GM19351 (cell line): Measurements from ENCODE around the gene IGF1.
A peak's percentile ranks its signal among the peaks of the same experiment; 100 is the strongest.

Experiments
- ATAC-seq: cut with Tn5 transposase; IDR thresholded peaks from one replicate; pipeline ENCODE4 v1.9.1; 2021; ENCODE audit warnings: mild to moderate bottlenecking, moderate library complexity; ENCODE audit not compliant: unreplicated experiment

Gene IGF1

DNA sequence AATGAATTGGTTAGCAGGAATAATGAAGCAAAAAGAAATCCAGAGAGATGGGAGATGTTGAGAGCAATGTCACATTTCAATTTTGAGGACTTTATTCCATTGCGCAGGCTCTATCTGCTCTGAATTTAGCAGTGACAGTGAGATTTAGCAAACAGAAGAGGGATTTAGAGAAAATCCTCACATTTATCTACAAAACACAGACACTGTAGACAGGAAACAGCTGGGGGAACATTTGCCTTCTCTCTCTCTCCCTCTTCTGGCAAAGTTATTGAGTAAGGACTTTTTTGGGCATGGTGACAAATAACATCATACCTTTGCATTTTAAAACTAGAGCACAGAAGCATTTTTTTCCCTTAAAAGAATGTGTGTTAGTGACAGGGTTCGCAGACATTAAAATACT, at the start of gene IGF1:
TSS of gene IGF1 (minus strand) at position 158 of the 400 bp plus-strand sequence. CDS start 182 bp downstream, outside the sequence.
- no peak for ATAC-seq

DNA sequence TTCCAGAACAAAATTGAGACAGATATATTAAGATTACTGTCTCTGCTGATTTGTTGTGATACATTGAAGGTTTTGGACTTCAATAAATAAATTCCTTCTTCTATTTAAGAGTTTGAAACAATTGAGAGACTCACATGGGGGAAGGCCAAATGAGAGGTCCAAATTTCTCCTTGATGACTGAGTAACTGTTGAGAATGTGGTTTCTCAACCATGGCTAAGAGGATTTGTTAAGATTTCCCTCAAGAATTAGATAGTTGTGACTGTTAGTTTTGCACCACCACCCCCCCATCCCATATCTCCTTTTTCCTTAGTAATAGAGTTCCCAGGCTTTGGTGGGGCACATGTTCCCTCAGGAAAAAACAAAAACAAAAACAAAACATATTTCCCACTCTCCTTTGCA, 47.7 kb upstream of the IGF1 start:
- ATAC-seq, result no peak

DNA sequence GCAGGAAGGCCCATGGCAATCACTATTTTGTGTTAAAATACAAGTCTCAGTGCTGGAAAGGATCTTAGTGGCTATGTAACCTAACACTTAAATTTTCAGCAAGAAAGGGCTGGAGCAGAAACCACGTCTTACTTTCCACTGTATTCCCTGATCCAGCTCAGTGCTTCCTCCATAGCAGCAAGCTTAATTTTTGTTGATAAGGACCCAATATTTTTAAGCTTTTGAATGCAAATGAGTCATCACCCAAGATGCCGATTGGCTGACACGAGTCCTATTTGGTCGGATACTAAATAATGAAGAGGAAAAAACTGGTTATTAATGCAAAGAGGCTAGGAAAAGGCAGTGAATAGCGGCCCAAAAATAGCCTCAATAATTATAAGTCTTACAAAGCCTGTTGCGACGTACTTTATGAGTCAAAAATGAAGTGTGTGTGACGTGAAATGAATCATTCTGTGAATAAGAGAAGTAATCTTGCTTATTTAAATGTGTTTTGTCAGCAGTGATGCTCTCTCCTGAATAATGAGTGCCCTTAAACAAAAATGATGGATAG, 46.9 kb upstream of the IGF1 start:
- ATAC-seq, result no peak

DNA sequence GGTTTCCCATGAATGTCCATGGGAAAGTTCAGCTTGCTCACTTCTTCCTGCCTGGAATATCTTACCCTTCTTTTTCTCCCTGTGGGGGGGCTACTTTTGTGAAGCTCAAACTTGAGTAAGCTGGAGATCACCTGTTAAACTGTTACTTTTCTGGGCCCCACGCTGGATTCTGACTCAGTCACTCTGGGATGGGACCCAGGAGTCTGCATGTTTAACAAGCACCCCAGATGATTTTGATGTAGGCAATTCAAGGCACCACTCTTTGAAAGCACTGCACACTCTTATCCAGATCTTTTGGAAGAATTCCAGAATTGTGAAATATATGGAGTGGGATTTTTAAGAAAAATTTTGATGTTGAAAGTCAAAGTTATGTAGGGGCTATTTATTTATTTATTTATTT, 46.3 kb upstream of the IGF1 start:
- no peak for ATAC-seq

DNA sequence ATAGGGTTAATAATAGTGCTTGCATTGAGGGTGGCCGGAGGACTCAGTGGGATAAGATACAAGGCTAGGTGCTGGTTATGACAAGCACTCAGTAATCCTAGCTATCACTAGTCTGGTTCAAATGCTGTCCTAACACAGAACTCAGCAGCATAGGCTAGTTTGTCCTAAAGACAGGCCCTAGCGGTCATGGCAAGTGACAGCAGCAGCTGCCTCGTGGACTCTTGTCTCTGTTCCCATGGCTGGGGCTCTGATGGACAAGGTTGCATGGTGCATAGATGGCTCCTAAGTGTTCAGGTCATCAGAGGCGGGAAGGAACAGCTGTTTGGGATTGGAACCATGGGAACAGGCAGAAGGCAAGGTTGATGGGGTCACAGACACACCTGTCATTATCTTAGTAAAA, 42.4 kb upstream of the IGF1 start:
- ATAC-seq, result peak; percentile 45

DNA sequence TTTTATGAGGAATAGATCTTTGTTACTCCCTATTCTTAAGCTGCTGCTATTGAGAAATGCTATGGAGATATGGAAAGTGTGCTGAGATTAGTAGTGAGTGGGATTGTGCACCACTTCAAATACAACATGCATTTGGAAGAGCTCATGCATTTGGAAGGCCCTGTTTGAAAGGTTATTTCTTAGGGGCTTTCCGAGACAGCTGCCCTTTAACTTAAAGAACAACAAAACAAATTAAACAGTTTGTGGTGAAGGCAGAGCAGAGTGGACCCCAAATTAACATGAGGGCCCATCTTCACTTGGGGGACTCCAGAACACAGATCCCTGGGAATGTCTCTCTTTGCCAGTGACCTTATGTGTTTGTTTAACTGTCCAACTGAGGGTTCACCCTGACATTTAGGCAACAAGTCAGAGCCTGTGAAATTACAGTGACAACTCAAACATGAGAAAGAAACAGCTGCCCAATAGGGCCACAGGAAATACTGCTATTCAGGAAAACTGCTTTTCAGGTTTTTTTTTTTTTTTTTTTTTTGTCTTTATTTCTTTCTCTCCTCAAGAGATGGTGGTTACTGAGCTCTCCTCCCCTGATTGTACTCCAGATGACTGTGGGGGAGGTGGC, 41.4 kb upstream of the IGF1 start:
- no peak for ATAC-seq

DNA sequence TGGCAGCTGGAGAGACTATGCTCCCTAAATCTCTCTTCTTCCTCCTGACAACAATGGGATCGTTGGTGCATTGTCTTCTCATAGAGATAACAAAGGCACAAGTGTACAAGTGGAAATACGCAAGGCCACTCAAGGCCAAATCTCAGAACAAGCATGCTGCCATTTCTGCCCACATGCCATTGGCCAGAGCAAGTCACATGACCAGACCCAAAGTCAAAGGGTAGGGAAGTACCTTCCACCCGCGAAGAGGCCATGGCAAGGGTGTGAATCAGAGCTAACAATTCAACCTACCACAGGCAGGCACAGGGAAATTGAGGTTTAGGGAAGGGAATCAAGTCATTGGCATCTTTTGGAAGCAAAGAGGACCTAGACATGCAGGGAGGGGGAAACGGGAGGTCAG, 38.5 kb upstream of the IGF1 start:
- no peak for ATAC-seq

DNA sequence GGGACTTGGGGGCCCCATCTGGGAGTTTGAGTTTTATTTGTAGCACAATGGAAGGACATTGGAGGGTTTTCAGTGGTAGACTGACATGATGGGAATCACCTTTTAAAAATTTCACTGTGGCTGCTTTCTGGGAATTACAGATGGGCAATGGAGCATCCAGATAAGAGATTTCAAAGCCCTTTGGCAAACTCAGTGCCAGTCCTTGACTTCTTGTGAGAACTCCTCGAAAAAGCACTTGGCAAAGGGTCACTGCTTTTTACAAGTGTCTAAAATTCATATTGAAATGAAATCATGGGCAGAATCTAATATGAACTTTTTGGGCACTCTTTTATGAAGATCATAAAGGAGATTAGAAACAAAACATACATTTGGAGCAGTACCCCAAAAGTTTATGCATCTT, 34.3 kb upstream of the IGF1 start:
- ATAC-seq, result no peak

DNA sequence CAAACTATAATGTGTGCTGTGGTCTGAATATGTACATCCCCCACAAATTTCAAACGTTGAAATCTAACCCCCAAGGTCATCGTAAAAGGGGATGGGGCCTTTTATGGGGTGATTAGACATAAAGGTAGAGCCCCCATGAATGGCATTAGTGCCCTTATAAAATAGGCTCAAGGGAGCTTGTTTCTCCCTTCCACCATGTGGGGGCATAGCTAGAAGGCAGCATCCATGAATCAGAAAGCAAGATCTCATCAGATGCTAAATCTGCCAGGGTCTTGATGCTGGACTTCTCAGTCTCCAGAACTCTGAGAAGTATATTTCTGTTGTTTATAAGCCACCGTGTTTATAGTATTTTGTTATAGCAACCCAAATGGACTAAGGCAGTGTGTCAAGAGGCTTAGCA, 33.4 kb upstream of the IGF1 start:
- no peak for ATAC-seq

DNA sequence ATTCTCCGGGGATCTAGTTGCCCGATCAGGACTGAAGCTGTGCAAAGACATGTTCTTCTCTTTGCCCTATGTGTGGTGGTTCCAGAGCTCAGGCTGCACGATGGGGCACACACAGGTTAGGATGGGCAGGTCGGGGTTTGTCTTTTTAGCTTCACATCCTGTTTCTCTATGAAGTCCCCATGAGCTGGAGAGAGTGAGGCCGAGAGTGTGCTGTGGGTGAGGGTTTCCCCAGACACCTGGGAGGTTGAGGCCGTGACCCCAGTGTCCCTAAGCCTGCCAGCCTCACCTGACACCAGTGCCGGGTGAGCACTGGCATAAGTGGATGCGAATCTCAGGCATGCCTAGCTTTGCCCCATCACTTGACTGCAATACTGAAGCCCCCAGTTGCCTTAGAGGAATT, 32.9 kb upstream of the IGF1 start:
- ATAC-seq, result peak; percentile 80

DNA sequence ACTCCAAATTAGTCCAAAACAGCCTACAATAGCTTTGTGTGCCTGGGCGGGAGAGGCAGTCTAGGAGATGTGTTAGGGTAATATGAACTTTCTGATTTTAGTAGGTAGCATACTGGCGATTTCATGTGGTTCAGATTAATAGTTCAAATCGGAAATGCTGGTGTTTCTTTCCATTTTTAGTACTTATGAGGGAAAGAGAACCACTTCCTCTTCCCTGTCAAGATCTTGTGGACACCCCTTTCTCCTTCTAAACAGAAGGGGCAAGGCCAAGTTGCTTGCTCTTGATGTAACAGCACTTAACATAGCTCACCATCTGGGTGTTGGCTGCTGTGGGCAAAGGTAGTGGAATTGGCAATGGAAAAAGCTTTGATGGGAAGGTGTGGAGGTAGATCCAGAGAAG, 32.2 kb upstream of the IGF1 start:
- peak; percentile 27 for ATAC-seq

DNA sequence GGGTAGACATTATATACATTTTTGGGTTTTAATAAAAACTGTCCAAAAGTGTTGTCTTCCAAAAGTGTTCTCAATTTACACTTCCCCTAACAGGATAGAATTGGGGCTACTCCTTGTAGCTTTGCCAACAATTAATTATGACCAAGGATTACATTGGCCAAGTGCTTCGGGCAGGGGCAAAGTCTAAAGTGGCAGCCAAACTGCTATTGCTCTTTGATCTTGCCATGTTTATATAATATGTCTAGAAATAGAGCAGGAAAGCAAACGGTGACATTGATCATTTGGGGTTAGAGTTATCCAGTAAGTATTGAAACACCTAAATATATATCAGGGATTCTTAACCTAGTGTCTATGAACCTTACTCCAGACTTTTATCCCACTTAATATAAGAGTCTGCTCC, 31.2 kb upstream of the IGF1 start:
- ATAC-seq, result no peak

DNA sequence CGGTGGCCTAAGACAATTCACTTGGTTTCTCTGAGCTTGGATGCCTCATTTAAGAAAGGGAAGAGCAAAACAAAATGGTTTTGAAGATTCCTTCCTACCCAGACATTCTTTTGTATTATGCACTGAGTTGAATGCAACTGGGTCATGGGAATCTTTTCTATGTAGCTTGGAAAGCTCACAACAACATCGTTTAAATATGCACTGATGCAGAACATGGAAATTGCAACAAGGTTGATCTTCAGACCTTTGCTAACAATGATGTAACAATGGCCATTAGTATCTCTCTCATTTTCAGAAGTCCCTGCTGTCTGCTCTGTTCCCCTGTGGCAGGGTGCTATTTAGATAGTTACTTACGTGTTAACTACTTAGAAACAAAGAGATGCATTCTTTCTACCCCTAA, 30.1 kb upstream of the IGF1 start:
- no peak for ATAC-seq

DNA sequence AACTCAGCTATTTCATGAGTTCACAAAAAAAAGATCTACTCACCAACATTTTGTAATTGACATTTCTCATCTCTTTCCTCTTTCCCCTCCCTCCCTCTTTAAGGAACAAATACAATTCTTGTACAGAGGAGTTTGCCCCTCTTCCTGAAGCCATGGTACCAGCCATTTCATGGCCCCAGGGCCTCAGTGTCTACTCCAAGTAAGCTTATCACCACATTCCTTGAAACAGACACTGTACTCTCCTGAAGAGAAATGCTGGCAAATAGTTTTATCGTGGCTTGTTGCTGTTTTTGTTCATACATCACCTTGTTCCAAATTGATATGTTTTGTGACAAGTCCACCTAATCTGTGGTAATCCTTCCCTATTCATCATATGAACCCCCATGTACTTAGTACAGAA, 29.7 kb upstream of the IGF1 start:
- no peak for ATAC-seq

DNA sequence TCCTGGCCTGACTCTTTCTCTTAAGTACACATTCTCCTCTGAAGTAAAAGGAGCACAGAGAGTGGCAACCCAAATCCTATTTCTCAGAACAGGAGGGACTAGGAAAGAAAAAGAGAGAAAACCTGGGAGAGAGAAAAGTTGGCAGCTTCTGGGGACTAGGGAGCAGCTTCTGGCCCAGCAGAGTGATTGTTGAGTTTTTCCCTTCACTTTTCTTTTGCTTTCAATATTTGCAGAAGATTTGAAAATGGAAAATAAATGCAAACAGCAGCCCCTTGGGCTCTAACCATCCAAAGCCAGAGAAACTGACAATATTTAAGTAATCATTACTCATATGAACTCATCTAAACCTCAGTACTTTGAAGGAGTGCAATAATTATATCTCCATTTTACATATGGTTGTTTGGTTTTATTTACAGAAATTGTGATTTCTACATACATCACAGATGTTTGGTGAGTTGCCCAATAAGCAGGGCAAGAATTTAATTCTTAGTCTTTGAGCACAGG, 28.8 kb upstream of the IGF1 start:
- no peak for ATAC-seq

DNA sequence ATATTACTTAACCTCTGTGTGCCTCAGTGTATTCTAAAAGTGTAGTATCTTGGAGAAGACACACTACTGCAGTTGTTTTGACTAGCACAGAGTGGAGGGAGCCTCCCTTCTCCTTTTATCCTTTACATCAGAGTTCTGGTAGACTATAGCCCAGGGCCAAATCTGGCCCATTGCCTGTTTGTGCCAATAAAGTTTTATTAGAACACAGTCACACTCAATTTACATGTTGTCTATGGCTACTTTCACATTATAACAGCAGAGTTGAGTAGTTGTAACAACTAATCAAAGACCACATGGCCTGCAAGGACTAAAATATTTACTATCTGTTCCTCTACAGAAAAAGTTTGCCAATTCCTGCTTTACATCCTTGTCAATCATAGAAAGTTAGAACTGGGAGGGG, 27.7 kb upstream of the IGF1 start:
- no peak for ATAC-seq

DNA sequence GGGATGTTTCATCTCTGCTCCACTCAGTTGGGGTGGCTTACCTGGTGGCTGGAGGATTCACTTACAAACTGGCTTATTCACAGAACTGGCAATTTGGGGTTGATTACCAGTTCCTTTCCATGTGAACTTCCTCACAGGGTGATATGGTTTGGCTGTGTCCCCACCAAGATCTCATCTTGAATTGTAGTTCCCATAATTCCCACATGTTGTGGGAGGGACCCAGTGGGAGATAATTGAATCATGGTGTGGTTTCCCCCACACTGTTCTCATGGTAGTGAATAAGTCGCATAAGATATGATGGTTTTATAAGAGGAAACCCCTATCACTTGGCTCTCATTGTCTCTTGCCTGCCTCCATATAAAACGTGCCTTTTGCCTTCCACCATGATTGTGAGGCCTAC, 26.9 kb upstream of the IGF1 start:
- ATAC-seq, result no peak

DNA sequence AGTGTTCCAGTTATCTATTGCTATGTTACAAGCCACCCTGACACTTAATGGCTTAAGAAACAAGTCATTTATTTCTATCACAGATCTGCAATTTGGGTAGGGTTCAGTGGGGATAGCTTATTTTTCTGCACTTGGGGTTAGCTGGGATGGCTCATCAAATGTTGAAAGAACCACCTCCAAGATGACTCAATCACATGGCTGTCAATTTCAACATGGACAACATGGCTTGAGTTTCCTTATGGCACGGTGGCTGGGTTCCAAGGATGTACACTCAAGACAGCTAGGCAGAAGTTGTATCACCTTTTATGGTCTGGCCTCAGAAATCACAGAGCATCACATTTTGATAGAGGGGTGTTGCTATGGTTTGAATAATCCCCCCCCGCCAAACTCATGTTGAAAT, 24.5 kb upstream of the IGF1 start:
- no peak for ATAC-seq

DNA sequence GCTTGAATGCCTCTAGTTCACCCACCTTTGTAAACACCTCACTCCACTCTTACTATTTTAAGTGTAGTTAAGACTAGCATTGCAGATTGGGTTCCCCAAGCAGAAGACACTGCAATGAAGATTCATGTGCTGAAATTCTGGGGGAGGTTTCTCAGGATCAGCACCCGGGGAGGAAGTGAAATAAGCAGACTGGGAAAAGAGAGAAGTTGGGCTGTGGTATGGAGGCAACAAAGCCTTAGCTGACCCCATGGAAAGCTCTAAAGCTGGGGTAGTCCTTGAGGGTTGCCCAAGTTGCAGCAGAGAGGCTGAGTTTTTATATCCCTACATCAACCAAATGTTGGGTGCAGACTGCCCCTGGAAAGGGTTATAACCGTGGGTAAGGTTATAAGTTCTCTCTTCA, 23.9 kb upstream of the IGF1 start:
- no peak for ATAC-seq

DNA sequence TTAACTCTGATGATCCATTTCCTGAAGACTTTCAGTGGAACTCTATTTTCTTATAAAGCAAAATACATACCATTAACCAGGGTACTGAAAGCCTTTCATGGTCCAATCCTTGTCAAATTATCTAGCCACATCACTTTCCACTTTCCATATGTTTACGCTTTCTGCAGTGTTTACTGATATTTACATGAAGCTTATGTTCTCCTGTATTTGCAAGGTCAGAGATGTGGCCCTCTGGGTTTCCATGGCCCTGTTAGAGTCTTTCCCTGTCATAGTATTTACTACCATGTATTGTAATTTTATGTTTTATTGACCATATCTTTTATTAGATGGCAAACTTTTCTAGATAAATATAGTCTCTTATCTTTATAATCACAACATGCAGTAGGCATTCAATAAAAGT, 23.5 kb upstream of the IGF1 start:
- ATAC-seq, result no peak

DNA sequence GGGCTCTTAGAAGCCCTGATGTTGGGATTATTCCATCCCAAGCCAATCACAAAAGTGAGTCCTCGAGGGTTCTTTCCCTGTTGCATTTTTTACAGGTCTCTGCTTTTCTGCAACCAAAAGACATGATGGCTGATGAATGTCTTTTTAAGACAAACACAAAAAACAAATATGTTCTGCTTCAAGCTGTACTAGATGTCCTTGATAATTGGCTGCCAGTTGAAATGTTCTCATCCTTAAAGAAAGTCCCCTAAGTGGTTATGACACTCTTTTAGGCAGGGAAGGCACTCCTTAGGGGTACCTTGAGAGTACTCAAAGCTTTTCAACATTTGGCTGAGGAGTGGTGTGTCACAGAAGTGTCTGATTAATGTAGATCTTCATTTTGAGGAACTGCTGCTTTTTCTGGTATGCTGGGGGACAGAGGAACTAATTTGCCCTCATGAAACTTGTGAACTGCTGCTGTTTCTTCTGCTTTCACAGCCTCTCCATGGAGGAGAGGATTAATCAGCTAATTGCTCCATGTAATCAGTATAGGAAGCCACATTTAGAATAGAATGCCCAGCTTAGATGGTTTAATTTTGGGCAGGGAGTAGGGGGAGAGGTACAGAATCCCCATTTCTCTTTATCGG, 22.8 kb upstream of the IGF1 start:
- ATAC-seq, result peak; percentile 87

DNA sequence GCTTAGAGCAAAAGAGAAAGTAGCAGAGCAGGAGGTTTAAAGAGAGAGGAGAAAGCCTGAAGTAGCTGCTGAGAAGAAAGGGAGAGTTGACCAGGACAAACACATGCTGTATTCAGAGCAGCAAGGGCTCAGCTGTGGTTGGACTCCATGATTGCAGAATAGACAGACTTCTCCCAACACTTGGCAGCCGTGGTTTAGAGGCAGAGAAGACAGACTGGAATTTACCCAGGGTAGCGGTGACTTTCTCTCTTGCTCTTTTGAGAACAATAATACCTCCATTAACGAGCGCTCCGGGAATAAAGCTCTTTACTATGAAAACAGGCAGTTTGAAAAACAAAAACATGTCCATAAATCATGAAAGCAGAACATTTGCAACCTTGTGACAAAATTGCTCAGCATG, 21.4 kb upstream of the IGF1 start:
- no peak for ATAC-seq

DNA sequence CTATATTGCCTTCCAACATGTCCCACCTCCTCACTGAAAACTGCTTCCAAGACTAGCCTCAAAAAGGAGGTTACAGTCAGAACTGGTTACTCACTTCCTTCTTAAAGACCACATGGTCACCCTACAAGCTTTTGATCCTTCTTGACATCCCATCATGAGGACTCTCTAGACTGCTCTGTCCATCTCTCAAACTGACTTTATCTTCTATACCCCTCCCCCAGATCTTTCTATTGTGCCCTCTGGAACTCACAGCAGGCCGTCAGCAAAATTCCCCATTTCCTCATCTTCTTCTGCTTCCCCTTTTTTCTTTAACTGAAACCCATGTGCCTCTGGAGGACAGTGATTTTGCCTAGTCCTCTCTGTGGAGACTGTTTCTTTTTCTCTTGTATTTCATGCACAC, 18.1 kb upstream of the IGF1 start:
- no peak for ATAC-seq
